Measurements from ENCODE around the gene ADIPOR2. TPM values are rescaled to one million over a fixed set of nuclear protein-coding genes. Genes with fewer than 3 reads are reported as not detected.

The ADIPOR2 gene
- total and polyA plus RNA-seq, 10 of the 15 experiments (the other 5 are each of a cell fraction or from before 2014, with no cell fraction given) = 8.6 to 65.0 (median 38.0) TPM

DNA sequence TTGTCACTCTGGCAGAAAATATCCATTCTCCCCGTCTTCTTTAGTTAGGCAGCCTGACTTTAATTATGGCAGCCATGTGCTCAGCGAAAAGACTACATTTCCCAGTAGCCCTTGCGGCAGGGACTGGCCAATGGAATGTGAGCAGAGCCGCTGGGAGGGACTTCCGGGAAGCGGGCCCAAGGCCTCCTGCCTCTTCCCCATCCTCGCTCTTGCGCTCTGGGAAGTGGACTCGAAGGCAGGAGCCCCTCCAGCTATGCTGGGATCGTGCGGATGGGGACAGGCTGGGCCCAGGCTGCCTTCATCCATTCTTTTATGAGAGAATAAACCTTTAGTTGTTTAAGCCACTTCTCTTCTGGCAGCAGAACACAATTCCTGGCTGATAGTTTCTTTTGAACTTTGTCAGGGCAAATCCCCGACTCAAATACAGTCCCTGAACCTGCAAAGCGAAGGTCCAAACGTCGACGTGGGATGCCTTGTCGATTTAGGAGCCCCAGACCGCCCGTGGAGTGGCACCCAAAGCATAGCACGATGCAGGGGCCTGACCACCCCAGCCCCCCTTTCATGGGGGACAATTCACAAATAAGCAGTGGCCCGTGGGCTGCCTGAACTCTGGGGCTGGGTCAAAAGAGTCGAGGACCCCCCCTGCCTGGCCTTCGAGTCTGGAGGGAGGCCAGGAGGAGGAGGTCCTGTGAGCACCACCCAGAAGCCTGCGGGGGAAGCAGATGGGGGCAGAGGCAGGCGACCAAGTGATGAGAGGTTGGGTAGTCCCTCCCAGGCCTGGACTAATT is 113.9 kb downstream of the ADIPOR2 start (continued):
- TF ChIP-seq, protein P1, sequence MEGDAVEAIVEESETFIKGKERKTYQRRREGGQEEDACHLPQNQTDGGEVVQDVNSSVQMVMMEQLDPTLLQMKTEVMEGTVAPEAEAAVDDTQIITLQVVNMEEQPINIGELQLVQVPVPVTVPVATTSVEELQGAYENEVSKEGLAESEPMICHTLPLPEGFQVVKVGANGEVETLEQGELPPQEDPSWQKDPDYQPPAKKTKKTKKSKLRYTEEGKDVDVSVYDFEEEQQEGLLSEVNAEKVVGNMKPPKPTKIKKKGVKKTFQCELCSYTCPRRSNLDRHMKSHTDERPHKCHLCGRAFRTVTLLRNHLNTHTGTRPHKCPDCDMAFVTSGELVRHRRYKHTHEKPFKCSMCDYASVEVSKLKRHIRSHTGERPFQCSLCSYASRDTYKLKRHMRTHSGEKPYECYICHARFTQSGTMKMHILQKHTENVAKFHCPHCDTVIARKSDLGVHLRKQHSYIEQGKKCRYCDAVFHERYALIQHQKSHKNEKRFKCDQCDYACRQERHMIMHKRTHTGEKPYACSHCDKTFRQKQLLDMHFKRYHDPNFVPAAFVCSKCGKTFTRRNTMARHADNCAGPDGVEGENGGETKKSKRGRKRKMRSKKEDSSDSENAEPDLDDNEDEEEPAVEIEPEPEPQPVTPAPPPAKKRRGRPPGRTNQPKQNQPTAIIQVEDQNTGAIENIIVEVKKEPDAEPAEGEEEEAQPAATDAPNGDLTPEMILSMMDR (IDR thresholded peaks at IDR 0.05 in 2 of 3, conservative IDR thresholded peaks at IDR 0.05 in 1 of 3; ENCODE audit: control insufficient read depth in 2 of 3, extremely low read depth in 1 of 3, insufficient read depth in 1 of 3, low read depth in 3 of 3, low read length in 3 of 3) = no peak
- TF ChIP-seq BCL11A (IDR thresholded peaks at IDR 0.05; ENCODE audit: low read depth, low read length) (no peak), NFYB (IDR thresholded peaks at IDR 0.05; ENCODE audit: insufficient read depth, low read depth, low read length) (peak; percentile 73), ZNF217 (IDR thresholded peaks at IDR 0.05) (no peak), PAX8 (IDR thresholded peaks at IDR 0.05) (no peak), IKZF2 (IDR thresholded peaks at IDR 0.05) (no peak), TBL1XR1 (IDR thresholded peaks at IDR 0.05; ENCODE audit: low read depth, low read length) (no peak), ETV6 (conservative IDR thresholded peaks at IDR 0.05 in 1 of 2, IDR thresholded peaks at IDR 0.05 in 1 of 2; ENCODE audit: borderline replicate concordance in 1 of 2, low read depth in 1 of 2) (no peak)
- TF ChIP-seq, protein P2, sequence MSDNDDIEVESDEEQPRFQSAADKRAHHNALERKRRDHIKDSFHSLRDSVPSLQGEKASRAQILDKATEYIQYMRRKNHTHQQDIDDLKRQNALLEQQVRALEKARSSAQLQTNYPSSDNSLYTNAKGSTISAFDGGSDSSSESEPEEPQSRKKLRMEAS (IDR thresholded peaks at IDR 0.05; ENCODE audit: low read depth, low read length) = peak; percentile 69
- TF ChIP-seq, protein P3, sequence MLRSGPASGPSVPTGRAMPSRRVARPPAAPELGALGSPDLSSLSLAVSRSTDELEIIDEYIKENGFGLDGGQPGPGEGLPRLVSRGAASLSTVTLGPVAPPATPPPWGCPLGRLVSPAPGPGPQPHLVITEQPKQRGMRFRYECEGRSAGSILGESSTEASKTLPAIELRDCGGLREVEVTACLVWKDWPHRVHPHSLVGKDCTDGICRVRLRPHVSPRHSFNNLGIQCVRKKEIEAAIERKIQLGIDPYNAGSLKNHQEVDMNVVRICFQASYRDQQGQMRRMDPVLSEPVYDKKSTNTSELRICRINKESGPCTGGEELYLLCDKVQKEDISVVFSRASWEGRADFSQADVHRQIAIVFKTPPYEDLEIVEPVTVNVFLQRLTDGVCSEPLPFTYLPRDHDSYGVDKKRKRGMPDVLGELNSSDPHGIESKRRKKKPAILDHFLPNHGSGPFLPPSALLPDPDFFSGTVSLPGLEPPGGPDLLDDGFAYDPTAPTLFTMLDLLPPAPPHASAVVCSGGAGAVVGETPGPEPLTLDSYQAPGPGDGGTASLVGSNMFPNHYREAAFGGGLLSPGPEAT (IDR thresholded peaks at IDR 0.05; ENCODE audit: low read depth) = no peak
- TF ChIP-seq, protein P4, sequence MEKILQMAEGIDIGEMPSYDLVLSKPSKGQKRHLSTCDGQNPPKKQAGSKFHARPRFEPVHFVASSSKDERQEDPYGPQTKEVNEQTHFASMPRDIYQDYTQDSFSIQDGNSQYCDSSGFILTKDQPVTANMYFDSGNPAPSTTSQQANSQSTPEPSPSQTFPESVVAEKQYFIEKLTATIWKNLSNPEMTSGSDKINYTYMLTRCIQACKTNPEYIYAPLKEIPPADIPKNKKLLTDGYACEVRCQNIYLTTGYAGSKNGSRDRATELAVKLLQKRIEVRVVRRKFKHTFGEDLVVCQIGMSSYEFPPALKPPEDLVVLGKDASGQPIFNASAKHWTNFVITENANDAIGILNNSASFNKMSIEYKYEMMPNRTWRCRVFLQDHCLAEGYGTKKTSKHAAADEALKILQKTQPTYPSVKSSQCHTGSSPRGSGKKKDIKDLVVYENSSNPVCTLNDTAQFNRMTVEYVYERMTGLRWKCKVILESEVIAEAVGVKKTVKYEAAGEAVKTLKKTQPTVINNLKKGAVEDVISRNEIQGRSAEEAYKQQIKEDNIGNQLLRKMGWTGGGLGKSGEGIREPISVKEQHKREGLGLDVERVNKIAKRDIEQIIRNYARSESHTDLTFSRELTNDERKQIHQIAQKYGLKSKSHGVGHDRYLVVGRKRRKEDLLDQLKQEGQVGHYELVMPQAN (conservative IDR thresholded peaks at IDR 0.05) = no peak
- TF ChIP-seq, protein P5, sequence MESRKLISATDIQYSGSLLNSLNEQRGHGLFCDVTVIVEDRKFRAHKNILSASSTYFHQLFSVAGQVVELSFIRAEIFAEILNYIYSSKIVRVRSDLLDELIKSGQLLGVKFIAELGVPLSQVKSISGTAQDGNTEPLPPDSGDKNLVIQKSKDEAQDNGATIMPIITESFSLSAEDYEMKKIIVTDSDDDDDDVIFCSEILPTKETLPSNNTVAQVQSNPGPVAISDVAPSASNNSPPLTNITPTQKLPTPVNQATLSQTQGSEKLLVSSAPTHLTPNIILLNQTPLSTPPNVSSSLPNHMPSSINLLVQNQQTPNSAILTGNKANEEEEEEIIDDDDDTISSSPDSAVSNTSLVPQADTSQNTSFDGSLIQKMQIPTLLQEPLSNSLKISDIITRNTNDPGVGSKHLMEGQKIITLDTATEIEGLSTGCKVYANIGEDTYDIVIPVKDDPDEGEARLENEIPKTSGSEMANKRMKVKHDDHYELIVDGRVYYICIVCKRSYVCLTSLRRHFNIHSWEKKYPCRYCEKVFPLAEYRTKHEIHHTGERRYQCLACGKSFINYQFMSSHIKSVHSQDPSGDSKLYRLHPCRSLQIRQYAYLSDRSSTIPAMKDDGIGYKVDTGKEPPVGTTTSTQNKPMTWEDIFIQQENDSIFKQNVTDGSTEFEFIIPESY (IDR thresholded peaks at IDR 0.05) = no peak
- TF ChIP-seq, protein P6, sequence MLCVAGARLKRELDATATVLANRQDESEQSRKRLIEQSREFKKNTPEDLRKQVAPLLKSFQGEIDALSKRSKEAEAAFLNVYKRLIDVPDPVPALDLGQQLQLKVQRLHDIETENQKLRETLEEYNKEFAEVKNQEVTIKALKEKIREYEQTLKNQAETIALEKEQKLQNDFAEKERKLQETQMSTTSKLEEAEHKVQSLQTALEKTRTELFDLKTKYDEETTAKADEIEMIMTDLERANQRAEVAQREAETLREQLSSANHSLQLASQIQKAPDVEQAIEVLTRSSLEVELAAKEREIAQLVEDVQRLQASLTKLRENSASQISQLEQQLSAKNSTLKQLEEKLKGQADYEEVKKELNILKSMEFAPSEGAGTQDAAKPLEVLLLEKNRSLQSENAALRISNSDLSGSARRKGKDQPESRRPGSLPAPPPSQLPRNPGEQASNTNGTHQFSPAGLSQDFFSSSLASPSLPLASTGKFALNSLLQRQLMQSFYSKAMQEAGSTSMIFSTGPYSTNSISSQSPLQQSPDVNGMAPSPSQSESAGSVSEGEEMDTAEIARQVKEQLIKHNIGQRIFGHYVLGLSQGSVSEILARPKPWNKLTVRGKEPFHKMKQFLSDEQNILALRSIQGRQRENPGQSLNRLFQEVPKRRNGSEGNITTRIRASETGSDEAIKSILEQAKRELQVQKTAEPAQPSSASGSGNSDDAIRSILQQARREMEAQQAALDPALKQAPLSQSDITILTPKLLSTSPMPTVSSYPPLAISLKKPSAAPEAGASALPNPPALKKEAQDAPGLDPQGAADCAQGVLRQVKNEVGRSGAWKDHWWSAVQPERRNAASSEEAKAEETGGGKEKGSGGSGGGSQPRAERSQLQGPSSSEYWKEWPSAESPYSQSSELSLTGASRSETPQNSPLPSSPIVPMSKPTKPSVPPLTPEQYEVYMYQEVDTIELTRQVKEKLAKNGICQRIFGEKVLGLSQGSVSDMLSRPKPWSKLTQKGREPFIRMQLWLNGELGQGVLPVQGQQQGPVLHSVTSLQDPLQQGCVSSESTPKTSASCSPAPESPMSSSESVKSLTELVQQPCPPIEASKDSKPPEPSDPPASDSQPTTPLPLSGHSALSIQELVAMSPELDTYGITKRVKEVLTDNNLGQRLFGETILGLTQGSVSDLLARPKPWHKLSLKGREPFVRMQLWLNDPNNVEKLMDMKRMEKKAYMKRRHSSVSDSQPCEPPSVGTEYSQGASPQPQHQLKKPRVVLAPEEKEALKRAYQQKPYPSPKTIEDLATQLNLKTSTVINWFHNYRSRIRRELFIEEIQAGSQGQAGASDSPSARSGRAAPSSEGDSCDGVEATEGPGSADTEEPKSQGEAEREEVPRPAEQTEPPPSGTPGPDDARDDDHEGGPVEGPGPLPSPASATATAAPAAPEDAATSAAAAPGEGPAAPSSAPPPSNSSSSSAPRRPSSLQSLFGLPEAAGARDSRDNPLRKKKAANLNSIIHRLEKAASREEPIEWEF (IDR thresholded peaks at IDR 0.05; ENCODE audit: insufficient replicate concordance, low read depth, low read length) = no peak

All from GM12878 (cell line).